ENCODE data around the gene ERBB4.

Gene ERBB4

GRCh38 chr2:211423018-211423417 is 1115.6 kb downstream of the ERBB4 start:
- DNase-seq (ENCODE audit: low read depth in 2 of 2): no peak

GRCh38 chr2:211417544-211417943 is 1121.1 kb downstream of the ERBB4 start:
- no peak for DNase-seq (ENCODE audit: low read depth in 2 of 2)

GRCh38 chr2:211416373-211416772 is 1122.2 kb downstream of the ERBB4 start:
- DNase-seq (ENCODE audit: low read depth in 2 of 2): no peak

- DNase-seq (ENCODE audit: low read depth in 2 of 2): no peak
These were observed 1124.9 kb downstream of the ERBB4 start for GRCh38 chr2:211413746-211414145.

- DNase-seq (ENCODE audit: low read depth in 2 of 2): no peak
These were observed 1130.1 kb downstream of the ERBB4 start for GRCh38 chr2:211408483-211408891.

- DNase-seq (ENCODE audit: low read depth in 2 of 2): no peak
These were observed 1131.5 kb downstream of the ERBB4 start for GRCh38 chr2:211407076-211407475.

GRCh38 chr2:211405036-211405435 is 1133.6 kb downstream of the ERBB4 start:
- DNase-seq (ENCODE audit: low read depth in 2 of 2): no peak

- no peak for DNase-seq (ENCODE audit: low read depth in 2 of 2)
These were observed 1134.5 kb downstream of the ERBB4 start for GRCh38 chr2:211404098-211404497.

GRCh38 chr2:211401328-211401727 is 1137.3 kb downstream of the ERBB4 start:
- DNase-seq (ENCODE audit: low read depth in 2 of 2): no peak

GRCh38 chr2:211397764-211398163 is 1140.8 kb downstream of the ERBB4 start:
- DNase-seq (ENCODE audit: low read depth in 2 of 2): no peak

GRCh38 chr2:211396815-211397214 is 1141.8 kb downstream of the ERBB4 start:
- DNase-seq (ENCODE audit: low read depth in 2 of 2): no peak

- DNase-seq (ENCODE audit: low read depth in 2 of 2): no peak
These were observed 1147.4 kb downstream of the ERBB4 start for GRCh38 chr2:211391189-211391567.

- DNase-seq (ENCODE audit: low read depth in 2 of 2): no peak
These were observed 1147.9 kb downstream of the ERBB4 start for GRCh38 chr2:211390536-211391188.

GRCh38 chr2:211387734-211388133 is 1150.9 kb downstream of the ERBB4 start:
- no peak for DNase-seq (ENCODE audit: low read depth in 2 of 2)

- no peak for DNase-seq (ENCODE audit: low read depth in 2 of 2)
These were observed 1158.6 kb downstream of the ERBB4 start for GRCh38 chr2:211380041-211380440.

- DNase-seq (ENCODE audit: low read depth in 2 of 2): no peak
These were observed 1162.2 kb downstream of the ERBB4 start for GRCh38 chr2:211376410-211376809.

GRCh38 chr2:211373203-211373602 is 1165.4 kb downstream of the ERBB4 start:
- DNase-seq (ENCODE audit: low read depth in 2 of 2): no peak

GRCh38 chr2:211371465-211371864 is 1167.1 kb downstream of the ERBB4 start:
- no peak for DNase-seq (ENCODE audit: low read depth in 2 of 2)

GRCh38 chr2:211368467-211368866 is 1170.1 kb downstream of the ERBB4 start:
- no peak for DNase-seq (ENCODE audit: low read depth in 2 of 2)

GRCh38 chr2:211367711-211368110 is 1170.9 kb downstream of the ERBB4 start:
- DNase-seq (ENCODE audit: low read depth in 2 of 2): no peak

- no peak for DNase-seq (ENCODE audit: low read depth in 2 of 2)
These were observed 1171.3 kb downstream of the ERBB4 start for GRCh38 chr2:211367293-211367692.

- DNase-seq (ENCODE audit: low read depth in 2 of 2): no peak
These were observed 1173.7 kb downstream of the ERBB4 start for GRCh38 chr2:211364911-211365310.

- DNase-seq (ENCODE audit: low read depth in 2 of 2): no peak
These were observed 1177.2 kb downstream of the ERBB4 start for GRCh38 chr2:211361383-211361782.

- DNase-seq (ENCODE audit: low read depth in 2 of 2): no peak
These were observed 1179.3 kb downstream of the ERBB4 start for GRCh38 chr2:211359347-211359746.
